IMR-90 (cell line): ENCODE results near the gene CPNE4. TPM values are rescaled to one million over a fixed set of nuclear protein-coding genes. Genes with fewer than 3 reads are reported as not detected.

Source experiments
- ATAC-seq: fragments of 200-7000 bp; cut with Tn5 transposase; 2 replicates; pipeline ENCODE4 v1.9.1; 2020; ENCODE audit warnings: low read depth, mild to moderate bottlenecking, moderate library complexity
- BruUV-seq: library from RNA; stranded (reverse); fragments of 400-500 nt; replicated peaks from 2 replicates; lab custom pipeline; 2021; lab: Mats Ljungman, UMichigan
- CTCF ChIA-PET: fragments of 300-600 bp; formaldehyde crosslinking; extraction: SDS; loops from one replicate; lab custom pipeline; 2021; ENCODE audit warnings: antibody characterized with exemption; lab: Yijun Ruan, JAX
- POLR2A ChIA-PET: fragments of 300-600 bp; sonication (Branson Sonifier 250); formaldehyde crosslinking; loops from one replicate; lab custom pipeline; 2022; ENCODE audit warnings: antibody characterized with exemption; ENCODE audit not compliant: unreplicated experiment; lab: Charles Lee
- DNase-seq: peaks from one replicate; pipeline ENCODE4 v3.0.0; 2013
- H2AFZ ChIP-seq: replicated peaks from 2 replicates; pipeline ENCODE3; 2013; ENCODE audit warnings: low read length, mild to moderate bottlenecking; ENCODE audit not compliant: poor library complexity
- H2AK5ac ChIP-seq: 2 replicates; pipeline ENCODE4 v1.6.1; 2013; ENCODE audit warnings: low read depth, low read length, inconsistent platforms
- H2AK9ac ChIP-seq: replicated peaks from 2 replicates; pipeline ENCODE3; 2013; ENCODE audit warnings: mild to moderate bottlenecking, low read depth, low read length, moderate library complexity; ENCODE audit not compliant: poor library complexity
- H2BK120ac ChIP-seq: 2 replicates; pipeline ENCODE4 v1.6.1; 2013; ENCODE audit warnings: low read depth, low read length, inconsistent platforms
- H2BK15ac ChIP-seq: 3 replicates; pipeline ENCODE4 v1.6.1; 2013; ENCODE audit warnings: low read depth, low read length, inconsistent platforms
- H2BK20ac ChIP-seq: 2 replicates; pipeline ENCODE4 v1.6.1; 2013; ENCODE audit warnings: low read depth, mild to moderate bottlenecking, inconsistent platforms, low read length, moderate library complexity
- H2BK5ac ChIP-seq: 2 replicates; pipeline ENCODE4 v1.6.1; 2013; ENCODE audit warnings: mild to moderate bottlenecking, low read depth, low read length, inconsistent platforms; ENCODE audit not compliant: poor library complexity, severe bottlenecking
- H3K14ac ChIP-seq: replicated peaks from 2 replicates; pipeline ENCODE4 v1.6.1; 2013; ENCODE audit warnings: low read depth, low read length, inconsistent platforms
- H3K18ac ChIP-seq: 2 replicates; pipeline ENCODE4 v1.6.1; 2013; ENCODE audit warnings: low read depth, low read length, control low read depth
- H3K23ac ChIP-seq: 2 replicates; pipeline ENCODE4 v1.6.1; 2013; ENCODE audit warnings: low read depth, low read length, inconsistent platforms
- H3K27ac ChIP-seq: 2 replicates; pipeline ENCODE4 v1.5.1; 2013; ENCODE audit warnings: mild to moderate bottlenecking, control low read depth, low read length; ENCODE audit not compliant: insufficient read depth
- H3K27me3 ChIP-seq: 2 replicates; pipeline ENCODE4 v1.6.1; 2013; ENCODE audit warnings: low read length; ENCODE audit not compliant: control insufficient read depth, insufficient read depth
- H3K36me3 ChIP-seq: 2 replicates; pipeline ENCODE4 v1.6.1; 2013; ENCODE audit warnings: low read length, mixed read lengths; ENCODE audit not compliant: control insufficient read depth, insufficient read depth
- H3K4ac ChIP-seq: 2 replicates; pipeline ENCODE4 v1.6.1; 2013; ENCODE audit warnings: low read depth, low read length, inconsistent platforms
- H3K4me1 ChIP-seq: 2 replicates; pipeline ENCODE4 v1.6.1; 2013; ENCODE audit warnings: low read length, mixed read lengths; ENCODE audit not compliant: control insufficient read depth, insufficient read depth
- H3K4me2 ChIP-seq: 2 replicates; pipeline ENCODE4 v1.6.1; 2013; ENCODE audit warnings: low read depth, mild to moderate bottlenecking, control low read depth, low read length, moderate library complexity
- H3K4me3 ChIP-seq: 2 replicates; pipeline ENCODE4 v1.5.1; 2013; ENCODE audit warnings: low read depth, mild to moderate bottlenecking, control low read depth, low read length, moderate library complexity; ENCODE audit not compliant: insufficient read depth
- H3K56ac ChIP-seq: 2 replicates; pipeline ENCODE4 v1.6.1; 2013; ENCODE audit warnings: low read length, inconsistent platforms; ENCODE audit not compliant: insufficient read depth; ENCODE audit errors: extremely low read depth
- H3K79me1 ChIP-seq, 2 experiments: 2 replicates each; pipeline ENCODE4 v1.6.1; 2013; ENCODE audit warnings: low read length in 2 of 2, inconsistent platforms in 1 of 2, low read depth in 1 of 2
- H3K9ac ChIP-seq: 2 replicates; pipeline ENCODE4 v1.6.1; 2013; ENCODE audit warnings: low read depth, low read length, control low read depth
- H3K9me1 ChIP-seq: 2 replicates; pipeline ENCODE4 v1.6.1; 2013; ENCODE audit warnings: low read length, inconsistent platforms; ENCODE audit not compliant: insufficient read depth
- H3K9me3 ChIP-seq: 2 replicates; pipeline ENCODE4 v1.6.1; 2013; ENCODE audit warnings: low read length; ENCODE audit not compliant: control insufficient read depth, insufficient read depth
- H4K20me1 ChIP-seq: 2 replicates; pipeline ENCODE4 v1.6.1; 2013; ENCODE audit warnings: low read length, inconsistent platforms; ENCODE audit not compliant: insufficient read depth
- H4K5ac ChIP-seq: 2 replicates; pipeline ENCODE4 v1.6.1; 2013; ENCODE audit warnings: mild to moderate bottlenecking, low read depth, low read length, control low read depth
- H4K8ac ChIP-seq, 2 experiments: 2 replicates each; pipeline ENCODE4 v1.6.1; 2013; ENCODE audit warnings: low read depth in 2 of 2, low read length in 2 of 2, control low read depth in 1 of 2, inconsistent platforms in 1 of 2
- H4K91ac ChIP-seq: 2 replicates; pipeline ENCODE4 v1.6.1; 2013; ENCODE audit warnings: low read depth, low read length, inconsistent platforms; ENCODE audit not compliant: insufficient read depth
- BHLHE40 ChIP-seq: fragments of 150-350 bp; IDR thresholded peaks from 2 replicates; pipeline ENCODE4 v1.6.1; 2016; ENCODE audit warnings: mild to moderate bottlenecking, low read depth, low read length
- CEBPB ChIP-seq: IDR thresholded peaks from 2 replicates; pipeline ENCODE4 v1.6.1; 2012; ENCODE audit warnings: low read depth, low read length, improper control_type of control experiment
- FOS ChIP-seq: fragments of 150-350 bp; IDR thresholded peaks from 2 replicates; pipeline ENCODE4 v1.6.1; 2016; ENCODE audit warnings: low read depth, low read length
- MAFK ChIP-seq: IDR thresholded peaks from 2 replicates; pipeline ENCODE4 v1.6.1; 2012; ENCODE audit warnings: low read depth, low read length, improper control_type of control experiment
- MXI1 ChIP-seq: IDR thresholded peaks from 2 replicates; pipeline ENCODE4 v1.6.1; 2012; ENCODE audit warnings: low read depth, mild to moderate bottlenecking, low read length, moderate library complexity, borderline replicate concordance
- NFE2L2 ChIP-seq: fragments of 150-350 bp; IDR thresholded peaks from 2 replicates; pipeline ENCODE4 v1.6.1; 2016; ENCODE audit warnings: low read depth, mild to moderate bottlenecking, low read length
- POLR2A ChIP-seq: IDR thresholded peaks from 2 replicates; pipeline ENCODE4 v1.6.1; 2012; ENCODE audit warnings: mild to moderate bottlenecking, low read depth, low read length
- RCOR1 ChIP-seq: IDR thresholded peaks from 2 replicates; pipeline ENCODE4 v1.6.1; 2012; ENCODE audit warnings: mild to moderate bottlenecking, low read length, improper control_type of control experiment; ENCODE audit not compliant: insufficient replicate concordance
- RFX5 ChIP-seq: IDR thresholded peaks from 2 replicates; pipeline ENCODE4 v1.8.0; 2012; ENCODE audit warnings: low read depth, mild to moderate bottlenecking, low read length, moderate library complexity
- SMC3 ChIP-seq: fragments of 150-350 bp; IDR thresholded peaks from 2 replicates; pipeline ENCODE4 v1.6.1; 2016; ENCODE audit warnings: low read depth, mild to moderate bottlenecking, antibody characterized with exemption, low read length, moderate library complexity
- WGBS, 2 experiments: methylation state at CpG; one replicate each; pipeline versions ENCODE4 v1.1.5 to v1.1.7; 2013; ENCODE audit warnings: missing lambda C conversion rate in 2 of 2; ENCODE audit not compliant: insufficient read length in 1 of 2; ENCODE audit errors: extremely low coverage in 2 of 2; 5-methylcytosine and 5-hydroxymethylcytosine counted together
- dilution Hi-C: fragments of 300-500 bp; cut with HindIII; formaldehyde crosslinking; loops from one replicate; pipeline ENCODE4 v1.14.3; 2018; ENCODE audit warnings: low sequenced_read_pairs; ENCODE audit not compliant: unreplicated experiment
- in situ Hi-C: fragments of 300-500 bp; cut with MboI; formaldehyde crosslinking; loops from 3 replicates; pipeline ENCODE4 v1.14.3; 2019; ENCODE audit warnings: low sequenced_read_pairs, inconsistent platforms, mixed read lengths
- intact Hi-C: fragments of 100-400 bp; cut with micrococcal nuclease; formaldehyde crosslinking; loops from 2 replicates; pipeline ENCODE4 v1.10.0; 2022
- polyA plus RNA-seq, 3 experiments: library from polyadenylated mRNA; depleted of rRNA; stranded (reverse); fragments of >200 nt; gene quantifications; 2 replicates each; pipeline ENCODE4 v1.2.3, GENCODE V29; 2012; ENCODE audit warnings: low replicate concordance in 1 of 3
- total RNA-seq: library from RNA; depleted of rRNA; stranded (reverse); fragments of >200 nt; gene quantifications from 2 replicates; pipeline ENCODE4 v1.2.3, GENCODE V29; 2012
- TF ChIP-seq, protein P1 (sequence below): fragments of 150-350 bp; IDR thresholded peaks from 2 replicates; pipeline ENCODE4 v1.6.1; 2017; ENCODE audit warnings: mild to moderate bottlenecking, antibody characterized with exemption, low read length, low read depth
- TF ChIP-seq, protein P2 (sequence below): fragments of 150-350 bp; IDR thresholded peaks from 2 replicates; pipeline ENCODE4 v1.6.1; 2016; ENCODE audit warnings: low read depth, mild to moderate bottlenecking, low read length, moderate library complexity, borderline replicate concordance

The CPNE4 gene
- total and polyA plus RNA-seq, 2 of the 4 experiments (the other 2 are of a cell fraction), result not detected

DNA sequence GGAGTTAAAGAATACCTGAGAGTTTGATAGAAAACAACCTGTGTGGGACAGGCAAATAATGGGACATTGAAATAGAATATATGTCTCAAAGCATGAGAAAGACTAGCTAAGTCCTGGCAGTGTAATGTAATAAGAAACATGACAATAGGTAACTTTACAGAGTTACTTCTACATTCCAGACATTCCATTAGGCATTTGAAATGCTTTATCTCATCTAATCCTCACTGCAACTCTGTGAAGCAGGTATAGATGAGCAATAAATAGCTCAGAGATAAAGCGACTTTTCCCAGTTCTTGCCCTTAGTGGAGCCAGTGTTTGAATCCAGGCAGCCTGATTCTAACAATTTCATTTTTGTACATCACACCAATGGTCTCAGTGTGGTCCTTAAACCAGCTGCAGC is 76.8 kb downstream of the CPNE4 start:
- Histone ChIP-seq H3K4me2 (no peak overlapping the region), H3K27ac (no peak overlapping the region), H3K14ac (no peak overlapping the region), H3K56ac (no peak overlapping the region), H3K4ac (no peak overlapping the region), H2BK15ac (no peak overlapping the region), H2AK9ac (no peak overlapping the region), H3K9ac (no peak overlapping the region), H3K4me3 (no peak overlapping the region), H3K79me1 (no peaks in the 10 kb centered on the region), H4K8ac (no peak overlapping the region), H3K27me3 (no peaks in the 10 kb centered on the region), H2AK5ac (no peak overlapping the region), H2BK20ac (no peak overlapping the region), H3K18ac (no peak overlapping the region), H4K5ac (no peak overlapping the region), H2BK120ac (no peak overlapping the region), H4K20me1 (no peaks in the 10 kb centered on the region), H2BK5ac (no peak overlapping the region), H3K4me1 (no peaks in the 10 kb centered on the region), H2AFZ (no peak overlapping the region), H3K23ac (no peak overlapping the region), H3K36me3 (no peaks in the 10 kb centered on the region), H3K9me3 (no peaks in the 10 kb centered on the region), H3K9me1 (no peaks in the 10 kb centered on the region), H4K91ac (no peak overlapping the region)
- in situ Hi-C loops (no loop called here), dilution Hi-C loops (no loop called here), intact Hi-C loops (no loop called here)
- no peak for DNase-seq
- TF ChIP-seq, protein P1, sequence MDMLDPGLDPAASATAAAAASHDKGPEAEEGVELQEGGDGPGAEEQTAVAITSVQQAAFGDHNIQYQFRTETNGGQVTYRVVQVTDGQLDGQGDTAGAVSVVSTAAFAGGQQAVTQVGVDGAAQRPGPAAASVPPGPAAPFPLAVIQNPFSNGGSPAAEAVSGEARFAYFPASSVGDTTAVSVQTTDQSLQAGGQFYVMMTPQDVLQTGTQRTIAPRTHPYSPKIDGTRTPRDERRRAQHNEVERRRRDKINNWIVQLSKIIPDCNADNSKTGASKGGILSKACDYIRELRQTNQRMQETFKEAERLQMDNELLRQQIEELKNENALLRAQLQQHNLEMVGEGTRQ, result no peak
- TF ChIP-seq NFE2L2 (no peak), SMC3 (no peak), CEBPB (no peak), MXI1 (no peak), RCOR1 (no peak), MAFK (no peak), BHLHE40 (no peak), POLR2A (no peak), FOS (no peak), RFX5 (no peak)
- TF ChIP-seq, protein P2, sequence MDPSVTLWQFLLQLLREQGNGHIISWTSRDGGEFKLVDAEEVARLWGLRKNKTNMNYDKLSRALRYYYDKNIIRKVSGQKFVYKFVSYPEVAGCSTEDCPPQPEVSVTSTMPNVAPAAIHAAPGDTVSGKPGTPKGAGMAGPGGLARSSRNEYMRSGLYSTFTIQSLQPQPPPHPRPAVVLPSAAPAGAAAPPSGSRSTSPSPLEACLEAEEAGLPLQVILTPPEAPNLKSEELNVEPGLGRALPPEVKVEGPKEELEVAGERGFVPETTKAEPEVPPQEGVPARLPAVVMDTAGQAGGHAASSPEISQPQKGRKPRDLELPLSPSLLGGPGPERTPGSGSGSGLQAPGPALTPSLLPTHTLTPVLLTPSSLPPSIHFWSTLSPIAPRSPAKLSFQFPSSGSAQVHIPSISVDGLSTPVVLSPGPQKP, result no peak
- POLR2A ChIA-PET, result no interaction called here
- no peak for ATAC-seq
- no CpG with 5 or more reads among the region's 1 CpG for WGBS, 2 experiments
- no TSS peak for BruUV-seq
- CTCF ChIA-PET, result no interaction called here
